ENCODE results near the gene MRTFA.
"Not testable (repeated sequence)": the region's sequence is repeated elsewhere in the genome, so short reads cannot be mapped to it uniquely, and the experiment has no call there.

DNA sequence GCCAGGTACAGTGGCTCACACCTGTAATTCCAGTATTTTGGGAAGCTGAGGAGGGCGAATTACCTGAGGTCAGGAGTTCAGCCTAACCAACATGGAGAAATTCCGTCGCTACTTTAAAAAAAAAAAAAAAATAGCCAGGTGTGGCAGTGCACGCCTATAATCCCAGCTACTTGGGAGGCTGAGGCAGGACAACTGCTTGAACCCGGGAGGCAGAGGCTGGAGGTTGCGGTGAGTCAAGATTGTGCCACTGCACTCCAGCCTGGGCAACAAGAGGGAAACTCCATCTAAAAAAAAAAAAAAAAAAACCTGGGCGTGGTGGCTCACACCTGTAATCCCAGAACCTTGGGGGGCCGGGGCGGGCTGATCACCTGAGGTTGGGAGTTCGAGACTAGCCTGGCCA lies 37.8 kb downstream of the MRTFA start:
- TF ChIP-seq, protein P1, sequence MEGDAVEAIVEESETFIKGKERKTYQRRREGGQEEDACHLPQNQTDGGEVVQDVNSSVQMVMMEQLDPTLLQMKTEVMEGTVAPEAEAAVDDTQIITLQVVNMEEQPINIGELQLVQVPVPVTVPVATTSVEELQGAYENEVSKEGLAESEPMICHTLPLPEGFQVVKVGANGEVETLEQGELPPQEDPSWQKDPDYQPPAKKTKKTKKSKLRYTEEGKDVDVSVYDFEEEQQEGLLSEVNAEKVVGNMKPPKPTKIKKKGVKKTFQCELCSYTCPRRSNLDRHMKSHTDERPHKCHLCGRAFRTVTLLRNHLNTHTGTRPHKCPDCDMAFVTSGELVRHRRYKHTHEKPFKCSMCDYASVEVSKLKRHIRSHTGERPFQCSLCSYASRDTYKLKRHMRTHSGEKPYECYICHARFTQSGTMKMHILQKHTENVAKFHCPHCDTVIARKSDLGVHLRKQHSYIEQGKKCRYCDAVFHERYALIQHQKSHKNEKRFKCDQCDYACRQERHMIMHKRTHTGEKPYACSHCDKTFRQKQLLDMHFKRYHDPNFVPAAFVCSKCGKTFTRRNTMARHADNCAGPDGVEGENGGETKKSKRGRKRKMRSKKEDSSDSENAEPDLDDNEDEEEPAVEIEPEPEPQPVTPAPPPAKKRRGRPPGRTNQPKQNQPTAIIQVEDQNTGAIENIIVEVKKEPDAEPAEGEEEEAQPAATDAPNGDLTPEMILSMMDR (IDR thresholded peaks at IDR 0.05) = not testable (repeated sequence)
- not testable (repeated sequence) for TF ChIP-seq POLR2A (IDR thresholded peaks at IDR 0.05)
